GM12878 (cell line): Measurements from ENCODE around the gene FPGS. TPM values are rescaled to one million over a fixed set of nuclear protein-coding genes. Genes with fewer than 3 reads are reported as not detected.

Experiments
- ATAC-seq: fragments of 200-7000 bp; cut with Tn5 transposase; 3 replicates; pipeline ENCODE4 v1.9.1; 2020; ENCODE audit warnings: mild to moderate bottlenecking, moderate library complexity
- BruUV-seq: library from RNA; stranded (reverse); fragments of 400-500 nt; replicated peaks from 2 replicates; lab custom pipeline; 2021; lab: Mats Ljungman, UMichigan
- CTCF ChIA-PET: fragments of 300-600 bp; sonication (Branson Sonifier 250); formaldehyde crosslinking; extraction: SDS; loops from one replicate; lab custom pipeline; 2021; ENCODE audit warnings: inconsistent platforms; lab: Yijun Ruan, JAX
- POLR2A ChIA-PET: fragments of 350-600 bp; formaldehyde crosslinking; extraction: SDS; loops from one replicate; lab custom pipeline; 2021; ENCODE audit warnings: inconsistent platforms; lab: Charles Lee
- RAD21 ChIA-PET: fragments of 300-600 bp; sonication (Branson Sonifier 250); formaldehyde crosslinking; loops from one replicate; lab custom pipeline; 2023; ENCODE audit warnings: antibody characterized with exemption; ENCODE audit not compliant: unreplicated experiment; lab: Charles Lee
- SMC1A ChIA-PET: fragments of 300-600 bp; sonication (Branson Sonifier 250); formaldehyde crosslinking; loops from one replicate; lab custom pipeline; 2023; ENCODE audit not compliant: unreplicated experiment, uncharacterized antibody; lab: Charles Lee
- DNase-seq: peaks from one replicate; pipeline ENCODE4 v3.0.0-alpha.2; 2011; ENCODE audit warnings: low read depth, low spot score
- FAIRE-seq: peaks from 3 replicates; lab custom pipeline; 2011; peaks lifted over from hg19 to GRCh38; lab: Jason Lieb, UNC
- H2AFZ ChIP-seq: 2 replicates; pipeline ENCODE4 v1.6.0; 2011; ENCODE audit warnings: low read depth, low read length, control low read depth; ENCODE audit not compliant: control insufficient read depth
- H3K27ac ChIP-seq: 2 replicates; pipeline ENCODE4 v1.5.1; 2011; ENCODE audit warnings: control low read depth; ENCODE audit not compliant: control insufficient read depth, insufficient read depth
- H3K27me3 ChIP-seq, 2 experiments: replicated peaks in 1 of 2; 2 replicates each; pipeline versions ENCODE4 v1.6.0 to v1.6.1; 2011; ENCODE audit warnings: low read length in 1 of 2; ENCODE audit not compliant: control insufficient read depth in 2 of 2, insufficient read depth in 2 of 2
- H3K36me3 ChIP-seq, 2 experiments: 2 replicates each; pipeline ENCODE4 v1.5.1; 2011; ENCODE audit warnings: low read length in 1 of 2; ENCODE audit not compliant: control insufficient read depth in 2 of 2, insufficient read depth in 2 of 2
- H3K4me1 ChIP-seq: 2 replicates; pipeline ENCODE4 v1.6.1; 2011; ENCODE audit warnings: mild to moderate bottlenecking, low read length, moderate library complexity, mixed read lengths; ENCODE audit not compliant: control insufficient read depth, insufficient read depth
- H3K4me2 ChIP-seq: 2 replicates; pipeline ENCODE4 v1.6.0; 2011; ENCODE audit warnings: control low read depth; ENCODE audit not compliant: control insufficient read depth, insufficient read depth
- H3K4me3 ChIP-seq: fragments of 200-600 bp; sonication (generic); 2 replicates; pipeline ENCODE4 v1.5.1; 2016
- H3K79me2 ChIP-seq: 2 replicates; pipeline ENCODE4 v1.6.0; 2011; ENCODE audit warnings: low read length; ENCODE audit not compliant: control insufficient read depth, insufficient read depth
- H3K9ac ChIP-seq: 2 replicates; pipeline ENCODE4 v1.8.0; 2011; ENCODE audit warnings: low read length, control low read depth, mixed read lengths; ENCODE audit not compliant: control insufficient read depth, insufficient read depth
- H3K9me3 ChIP-seq: replicated peaks from 3 replicates; pipeline ENCODE4 v1.5.1; 2011; ENCODE audit warnings: mild to moderate bottlenecking, low read length; ENCODE audit not compliant: control insufficient read depth, insufficient read depth
- H4K20me1 ChIP-seq: 2 replicates; pipeline ENCODE4 v1.6.0; 2011; ENCODE audit not compliant: control insufficient read depth, insufficient read depth
- JUND ChIP-seq: IDR thresholded peaks from 2 replicates; pipeline ENCODE4 v1.6.1; 2012; ENCODE audit warnings: low read depth, mild to moderate bottlenecking, low read length, improper control_type of control experiment, moderate library complexity
- WGBS: methylation state at CpG from one replicate; pipeline ENCODE4 v1.1.6; 2016; ENCODE audit warnings: low lambda C conversion rate; ENCODE audit not compliant: insufficient replicate concordance, insufficient coverage; ENCODE audit errors: missing lambda C conversion rate; 5-methylcytosine and 5-hydroxymethylcytosine counted together
- in situ Hi-C: fragments of 300-500 bp; cut with MboI; formaldehyde crosslinking; loops from 9 replicates; pipeline ENCODE4 v1.14.3; 2018; ENCODE audit warnings: mixed read lengths
- intact Hi-C: fragments of 100-400 bp; cut with micrococcal nuclease; formaldehyde crosslinking; loops from one replicate; pipeline ENCODE4 v1.14.2; 2022; ENCODE audit not compliant: unreplicated experiment
- polyA plus RNA-seq, 11 experiments: library from polyadenylated mRNA; depleted of rRNA in 4 of 11; unstranded in 6 of 11; stranded (reverse) in 5 of 11; fragments of >200 nt; fragmentation: Nextera tagmentation in 4 of 11; fragmentation: Illumina TruSeq in 1 of 11; extraction: Ambion mirVana in 4 of 11; extraction: Trizol in 1 of 11; gene quantifications; 1 replicate in 1 of 11; 2 replicates in 10 of 11; pipeline versions ENCODE4 v1.2.1 to v1.2.3, GENCODE V29; 2011 to 2016; ENCODE audit warnings: inconsistent platforms in 2 of 11, missing spikeins in 2 of 11, low read depth in 1 of 11
- total RNA-seq, 4 experiments: library from RNA; depleted of rRNA in 3 of 4; stranded (reverse); fragments of >200 nt in 3 of 4; fragmentation: Illumina TruSeq in 1 of 4; extraction: Trizol in 1 of 4; gene quantifications; 2 replicates each; pipeline versions ENCODE4 v1.2.1 to v1.2.3, GENCODE V29; 2013 to 2021
- TF ChIP-seq, protein P1 (sequence below): IDR thresholded peaks from 2 replicates; pipeline ENCODE4 v1.6.1; 2012; ENCODE audit warnings: low read depth, low read length, improper control_type of control experiment
- TF ChIP-seq, protein P2 (sequence below), 3 experiments: IDR thresholded peaks in 2 of 3; conservative IDR thresholded peaks in 1 of 3; 2 replicates each; pipeline ENCODE4 v1.5.1; 2011; ENCODE audit warnings: low read depth in 3 of 3, low read length in 3 of 3, mild to moderate bottlenecking in 3 of 3, control low read depth in 2 of 3, moderate library complexity in 2 of 3, inconsistent platforms in 1 of 3, mixed read lengths in 1 of 3; ENCODE audit not compliant: control insufficient read depth in 2 of 3, insufficient read depth in 1 of 3; ENCODE audit errors: extremely low read depth in 1 of 3

FPGS gene
- total and polyA plus RNA-seq, 10 of the 15 experiments (the other 5 are each of a cell fraction or from before 2014, with no cell fraction given), result 1.2 to 127 (median 80.4) TPM

DNA sequence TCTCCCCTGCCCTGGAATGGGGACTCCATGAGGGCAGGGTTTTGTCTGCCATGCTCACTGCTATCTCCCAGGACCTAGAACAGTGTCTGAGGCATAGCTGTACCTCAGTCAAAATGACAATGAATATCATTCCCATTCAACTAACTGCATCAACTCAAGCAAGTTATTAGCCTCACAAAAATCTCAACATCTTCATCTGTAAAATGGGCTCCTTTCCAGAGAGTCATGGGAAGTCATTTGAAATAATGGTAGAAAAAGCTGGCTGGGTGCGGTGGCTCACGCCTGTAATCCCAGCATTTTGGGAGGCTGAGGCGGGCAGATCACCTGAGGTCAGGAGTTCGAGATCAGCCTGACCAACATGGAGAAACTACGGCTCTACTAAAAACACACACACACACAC, 33.6 kb upstream of the FPGS start:
- intact Hi-C loops (no loop called here), in situ Hi-C loops (no loop called here)
- CTCF ChIA-PET, result interaction anchor here (1.4 to 9.2 kb wide), 5 partner anchors 10 to 152 kb away, joined by 3 to 75 read pairs (median 19); partner anchors contain the start of genes CDK9, SH2D3C and TOR2A
- no peak for TF ChIP-seq JUND
- H3K79me2 ChIP-seq, result peaks cover 13% of the 10 kb centered on the region
- POLR2A ChIA-PET, result interaction anchor here (3.5 to 3.6 kb wide), 2 partner anchors 11 to 16 kb away, joined by 24 to 42 read pairs; partner anchors contain the start of gene CDK9
- FAIRE-seq (no peak), DNase-seq (no peak), ATAC-seq (no peak)
- peaks cover 5 to 34% of the 10 kb centered on the region in 2 experiments for H3K36me3 ChIP-seq
- BruUV-seq, result no TSS peak
- H3K9ac ChIP-seq, result no peak overlapping the region
- no peak overlapping the region for H3K27ac ChIP-seq
- no peaks in the 10 kb centered on the region for H3K27me3 ChIP-seq
- SMC1A ChIA-PET, result interaction anchor here (0.8 to 1.2 kb wide), 3 partner anchors 10 to 16 kb away, joined by 4 to 6 read pairs (median 5); partner anchors contain the start of gene SH2D3C
- H3K4me3 ChIP-seq, result no peak overlapping the region
- peaks cover 3% of the 10 kb centered on the region; the same call in 1 of the 2 replicates for H4K20me1 ChIP-seq
- H3K4me1 ChIP-seq, result peaks cover 24% of the 10 kb centered on the region
- no peak overlapping the region for H3K4me2 ChIP-seq
- no peaks in the 10 kb centered on the region for H3K9me3 ChIP-seq
- 94% methylated on average over 5 of the region's 5 CpGs for WGBS
- no peak overlapping the region for H2AFZ ChIP-seq
- RAD21 ChIA-PET, result interaction anchor here (0.7 to 7.6 kb wide), 2 partner anchors 10 to 15 kb away, joined by 3 to 61 read pairs; partner anchors contain the start of gene CDK9

DNA sequence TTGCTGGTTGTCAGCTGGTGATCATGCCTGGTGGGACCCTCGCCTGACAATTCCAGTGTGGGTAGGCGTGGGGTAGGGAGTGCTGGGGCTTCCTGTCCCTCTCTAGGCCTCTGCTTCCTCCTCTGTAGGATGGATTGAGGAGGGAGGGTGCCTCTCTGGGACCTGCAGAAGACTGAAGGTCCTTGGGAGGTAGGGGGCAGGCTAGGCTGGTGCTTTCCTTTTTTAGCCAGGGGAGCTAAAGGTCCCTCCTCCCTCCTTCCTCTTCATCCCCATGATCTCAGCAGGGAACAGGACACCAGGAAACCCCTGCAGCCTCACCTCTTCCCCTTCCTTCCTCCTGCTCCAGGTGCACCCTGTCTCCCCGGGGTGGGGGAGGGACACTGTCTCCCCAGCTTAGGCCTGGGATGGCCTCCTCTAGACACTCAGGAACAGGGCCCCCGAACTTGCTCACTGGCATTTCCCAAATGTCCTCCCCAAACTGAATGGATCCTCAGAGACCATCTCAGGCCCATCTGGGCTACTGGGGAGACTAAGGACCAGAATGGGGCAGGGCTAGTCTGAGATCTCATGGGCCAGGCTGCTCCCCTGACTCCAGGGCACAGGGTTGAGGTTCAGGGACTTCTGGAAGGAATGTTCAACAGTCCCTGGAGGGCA, 32.6 kb upstream of the FPGS start:
- no peaks in the 10 kb centered on the region for H3K9me3 ChIP-seq
- TF ChIP-seq, protein P1, sequence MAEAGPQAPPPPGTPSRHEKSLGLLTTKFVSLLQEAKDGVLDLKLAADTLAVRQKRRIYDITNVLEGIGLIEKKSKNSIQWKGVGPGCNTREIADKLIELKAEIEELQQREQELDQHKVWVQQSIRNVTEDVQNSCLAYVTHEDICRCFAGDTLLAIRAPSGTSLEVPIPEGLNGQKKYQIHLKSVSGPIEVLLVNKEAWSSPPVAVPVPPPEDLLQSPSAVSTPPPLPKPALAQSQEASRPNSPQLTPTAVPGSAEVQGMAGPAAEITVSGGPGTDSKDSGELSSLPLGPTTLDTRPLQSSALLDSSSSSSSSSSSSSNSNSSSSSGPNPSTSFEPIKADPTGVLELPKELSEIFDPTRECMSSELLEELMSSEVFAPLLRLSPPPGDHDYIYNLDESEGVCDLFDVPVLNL, result no peak
- TF ChIP-seq, protein P2, sequence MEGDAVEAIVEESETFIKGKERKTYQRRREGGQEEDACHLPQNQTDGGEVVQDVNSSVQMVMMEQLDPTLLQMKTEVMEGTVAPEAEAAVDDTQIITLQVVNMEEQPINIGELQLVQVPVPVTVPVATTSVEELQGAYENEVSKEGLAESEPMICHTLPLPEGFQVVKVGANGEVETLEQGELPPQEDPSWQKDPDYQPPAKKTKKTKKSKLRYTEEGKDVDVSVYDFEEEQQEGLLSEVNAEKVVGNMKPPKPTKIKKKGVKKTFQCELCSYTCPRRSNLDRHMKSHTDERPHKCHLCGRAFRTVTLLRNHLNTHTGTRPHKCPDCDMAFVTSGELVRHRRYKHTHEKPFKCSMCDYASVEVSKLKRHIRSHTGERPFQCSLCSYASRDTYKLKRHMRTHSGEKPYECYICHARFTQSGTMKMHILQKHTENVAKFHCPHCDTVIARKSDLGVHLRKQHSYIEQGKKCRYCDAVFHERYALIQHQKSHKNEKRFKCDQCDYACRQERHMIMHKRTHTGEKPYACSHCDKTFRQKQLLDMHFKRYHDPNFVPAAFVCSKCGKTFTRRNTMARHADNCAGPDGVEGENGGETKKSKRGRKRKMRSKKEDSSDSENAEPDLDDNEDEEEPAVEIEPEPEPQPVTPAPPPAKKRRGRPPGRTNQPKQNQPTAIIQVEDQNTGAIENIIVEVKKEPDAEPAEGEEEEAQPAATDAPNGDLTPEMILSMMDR (IDR thresholded peaks at IDR 0.05 in 2 of 3, conservative IDR thresholded peaks at IDR 0.05 in 1 of 3; ENCODE audit: control insufficient read depth in 2 of 3, extremely low read depth in 1 of 3, insufficient read depth in 1 of 3, low read depth in 3 of 3, low read length in 3 of 3), result peak in 1 of 3 experiments; percentile 25; a peak in 1 of 6 replicates
- TF ChIP-seq, all 136 proteins: peak for 1
- SMC1A ChIA-PET, result interaction anchor here (0.6 to 1.9 kb wide), 8 partner anchors 9 to 101 kb away, joined by 4 to 26 read pairs (median 6); partner anchors contain the start of genes CDK9, SH2D3C and TOR2A
- H3K4me2 ChIP-seq, result peak overlapping the region; percentile 65
- H3K4me1 ChIP-seq, result peaks cover 24% of the 10 kb centered on the region
- peak overlapping the region; percentile 23 for H3K27ac ChIP-seq
- peak overlapping the region; percentile 79; the same call in 1 of the 2 replicates for H3K4me3 ChIP-seq
- H3K79me2 ChIP-seq, result peaks cover 13% of the 10 kb centered on the region
- H3K9ac ChIP-seq, result peak overlapping the region; percentile 21; the same call in 1 of the 2 replicates
- ATAC-seq (no peak), DNase-seq (no peak), FAIRE-seq (no peak)
- CTCF ChIA-PET, result interaction anchor here (0.7 to 9.2 kb wide), 8 partner anchors 9 to 151 kb away, joined by 3 to 75 read pairs (median 12); partner anchors contain the start of genes CDK9, SH2D3C, ST6GALNAC4 and TOR2A
- peaks cover 3% of the 10 kb centered on the region; the same call in 1 of the 2 replicates for H4K20me1 ChIP-seq
- RAD21 ChIA-PET, result interaction anchor here (0.6 to 7.6 kb wide), 5 partner anchors 9 to 151 kb away, joined by 3 to 61 read pairs (median 14); partner anchors contain the start of gene CDK9
- WGBS, result 58% methylated on average over 4 of the region's 4 CpGs
- BruUV-seq, result no TSS peak
- POLR2A ChIA-PET, result interaction anchor here (1.0 to 3.6 kb wide), 4 partner anchors 10 to 35 kb away, joined by 5 to 42 read pairs (median 16); partner anchors contain the start of genes CDK9 and TOR2A
- H3K27me3 ChIP-seq, result no peaks in the 10 kb centered on the region
- in situ Hi-C loops, result no loop called here
- intact Hi-C loops, result no loop called here
- peaks cover 5 to 34% of the 10 kb centered on the region in 2 experiments for H3K36me3 ChIP-seq
- no peak overlapping the region for H2AFZ ChIP-seq
